GM13976 (cell line): ENCODE measurements around the gene KRT12.

ENCODE experiments used
- DNase-seq: peaks from one replicate; pipeline ENCODE4 v3.0.0; 2012; ENCODE audit warnings: low spot score
- in situ Hi-C: fragments of 300-500 bp; cut with MboI; formaldehyde crosslinking; loops from one replicate; pipeline ENCODE4 v1.12.0; 2022; ENCODE audit warnings: low sequenced_read_pairs, mixed read lengths, inconsistent platforms; ENCODE audit not compliant: unreplicated experiment
- TF ChIP-seq, protein P1 (sequence below): IDR thresholded peaks from 2 replicates; pipeline ENCODE4 v1.5.1; 2012; ENCODE audit warnings: borderline replicate concordance, mild to moderate bottlenecking; ENCODE audit not compliant: insufficient read depth; ENCODE audit errors: extremely low read depth, missing control alignments, control extremely low read depth

KRT12 gene

DNA sequence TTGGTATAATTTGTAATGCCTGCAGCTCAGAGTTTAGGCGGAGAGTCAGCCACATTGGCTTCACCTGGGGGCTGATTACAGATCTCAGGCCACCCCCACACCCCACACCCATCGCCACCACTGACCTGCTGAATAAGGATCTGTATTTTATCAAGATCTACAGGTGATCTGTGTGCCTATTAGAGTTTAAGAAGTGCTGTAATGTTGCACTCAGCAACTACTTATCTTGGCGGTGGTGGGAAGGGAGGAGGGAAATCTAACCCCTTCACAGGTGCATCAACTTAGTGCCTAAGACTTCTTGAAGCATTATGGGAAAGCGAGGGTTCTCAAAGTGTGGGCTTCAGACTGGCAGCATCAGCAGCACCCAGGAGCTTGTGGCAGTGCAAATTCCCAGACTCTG lies 35.5 kb upstream of the KRT12 start:
- DNase-seq: no peak
- TF ChIP-seq, protein P1, sequence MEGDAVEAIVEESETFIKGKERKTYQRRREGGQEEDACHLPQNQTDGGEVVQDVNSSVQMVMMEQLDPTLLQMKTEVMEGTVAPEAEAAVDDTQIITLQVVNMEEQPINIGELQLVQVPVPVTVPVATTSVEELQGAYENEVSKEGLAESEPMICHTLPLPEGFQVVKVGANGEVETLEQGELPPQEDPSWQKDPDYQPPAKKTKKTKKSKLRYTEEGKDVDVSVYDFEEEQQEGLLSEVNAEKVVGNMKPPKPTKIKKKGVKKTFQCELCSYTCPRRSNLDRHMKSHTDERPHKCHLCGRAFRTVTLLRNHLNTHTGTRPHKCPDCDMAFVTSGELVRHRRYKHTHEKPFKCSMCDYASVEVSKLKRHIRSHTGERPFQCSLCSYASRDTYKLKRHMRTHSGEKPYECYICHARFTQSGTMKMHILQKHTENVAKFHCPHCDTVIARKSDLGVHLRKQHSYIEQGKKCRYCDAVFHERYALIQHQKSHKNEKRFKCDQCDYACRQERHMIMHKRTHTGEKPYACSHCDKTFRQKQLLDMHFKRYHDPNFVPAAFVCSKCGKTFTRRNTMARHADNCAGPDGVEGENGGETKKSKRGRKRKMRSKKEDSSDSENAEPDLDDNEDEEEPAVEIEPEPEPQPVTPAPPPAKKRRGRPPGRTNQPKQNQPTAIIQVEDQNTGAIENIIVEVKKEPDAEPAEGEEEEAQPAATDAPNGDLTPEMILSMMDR: no peak
- in situ Hi-C loops: loop anchor here (10.0 to 25.0 kb wide), 3 partner anchors 410 to 760 kb away; partner anchors contain the start of genes KRTAP16-1, KRTAP17-1 and KRTAP29-1

- in situ Hi-C loops: loop anchor here (10.0 to 25.0 kb wide), 3 partner anchors 410 to 760 kb away; partner anchors contain the start of genes KRTAP16-1, KRTAP17-1 and KRTAP29-1
- no peak for DNase-seq
- TF ChIP-seq, protein P1: no peak
Observed at GRCh38 chr17:40901981-40902474, 35.0 kb upstream of the KRT12 start.

DNA sequence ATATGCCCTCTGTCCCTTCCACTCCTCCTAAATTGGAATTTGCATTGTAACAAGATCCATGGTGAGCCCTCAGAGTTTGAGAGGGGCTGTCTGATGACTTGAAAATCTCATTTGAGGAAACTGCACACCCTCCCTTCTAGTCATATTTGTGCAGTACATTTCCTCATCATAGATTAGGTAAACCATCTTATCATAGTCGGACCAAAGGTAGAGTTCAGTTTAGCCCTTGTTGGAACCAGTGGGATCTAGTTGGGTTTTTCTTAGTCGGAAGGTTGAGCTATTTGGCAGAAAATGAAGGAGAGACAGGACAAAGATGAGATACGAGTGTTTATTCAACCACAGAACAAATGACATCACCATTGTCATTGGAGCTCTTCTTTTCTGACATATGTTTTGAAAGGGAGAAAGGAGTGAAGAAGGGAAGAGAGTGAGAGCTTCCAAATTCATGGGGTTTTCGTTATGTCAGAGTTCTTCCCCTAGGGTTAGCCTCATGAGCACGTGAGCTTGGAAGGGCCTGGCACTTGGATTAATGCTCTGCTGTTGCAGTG lies 33.9 kb upstream of the KRT12 start:
- in situ Hi-C loops: loop anchor here (10.0 to 25.0 kb wide), 3 partner anchors 411 to 761 kb away; partner anchors contain the start of genes KRTAP16-1, KRTAP17-1 and KRTAP29-1
- DNase-seq: no peak
- TF ChIP-seq, protein P1: no peak

GRCh38 chr17:40896916-40897455 lies 30.0 kb upstream of the KRT12 start:
- in situ Hi-C loops: no loop called here
- DNase-seq: no peak
- TF ChIP-seq, protein P1: no peak

DNA sequence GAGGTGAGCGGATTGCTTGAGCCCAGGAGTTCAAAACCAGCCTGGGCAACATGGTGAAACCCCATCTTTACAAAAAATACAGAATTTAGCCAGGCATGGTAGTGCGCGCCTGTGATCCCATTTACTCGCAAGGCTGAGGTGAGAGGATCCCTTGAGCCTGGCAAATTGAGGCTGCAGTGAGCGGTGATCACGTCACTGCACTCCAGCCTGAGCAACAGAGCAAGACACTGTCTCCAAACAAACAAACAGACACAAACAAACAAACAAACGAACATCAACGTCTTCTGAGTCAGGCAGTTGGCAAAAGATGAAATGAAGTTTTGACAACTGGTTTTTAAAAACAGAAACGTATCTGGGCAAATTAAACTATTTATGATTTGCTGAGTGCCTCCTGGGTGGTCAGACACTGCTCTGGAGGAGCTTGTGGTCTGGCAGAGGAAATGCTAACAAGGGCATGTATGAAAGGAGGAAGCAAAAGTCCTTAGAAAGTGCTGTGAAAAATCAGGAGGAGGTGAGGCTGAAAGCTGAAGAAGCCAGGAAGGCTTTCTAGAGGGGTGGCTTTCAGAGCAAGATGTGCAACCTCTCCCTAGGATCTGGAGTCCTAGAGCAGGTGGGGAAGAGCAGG lies 28.2 kb upstream of the KRT12 start:
- TF ChIP-seq, protein P1: no peak
- no peak for DNase-seq
- in situ Hi-C loops: no loop called here

GRCh38 chr17:40888196-40888720 lies 21.2 kb upstream of the KRT12 start:
- no peak for DNase-seq
- in situ Hi-C loops: no loop called here
- TF ChIP-seq, protein P1: no peak
